ENCODE measurements around the gene SPNS3. TPM values are rescaled to one million over a fixed set of nuclear protein-coding genes. Genes with fewer than 3 reads are reported as not detected.

SPNS3 gene
- total and polyA plus RNA-seq, 4 donors, result 0.16 to 2.3 (median 0.24) TPM

GRCh38 chr17:4387137-4387536, 46.6 kb upstream of the SPNS3 start:
- H3K36me3 ChIP-seq (ENCODE audit: control insufficient read depth in 4 of 4, insufficient read depth in 3 of 4, low read depth in 1 of 4, low read length in 3 of 4), result no peaks in the 10 kb centered on the region
- 96% methylated on average over 5 of the region's 5 CpGs for WGBS
- no peak overlapping the region for H3K27ac ChIP-seq (ENCODE audit: low read depth in 1 of 2, low read length in 2 of 2)
- H3K9me3 ChIP-seq (ENCODE audit: control insufficient read depth in 4 of 4, low read length in 3 of 4), result no peaks in the 10 kb centered on the region
- no peak overlapping the region for H3K4me3 ChIP-seq (ENCODE audit: low read depth in 1 of 3, low read length in 3 of 3)
- no peak overlapping the region for H3K9ac ChIP-seq (ENCODE audit: low read depth in 1 of 2, low read length in 2 of 2)
- TF ChIP-seq HNF4G (IDR thresholded peaks at IDR 0.05) (no peak), FOXA1 (IDR thresholded peaks at IDR 0.05) (no peak), NR2F2 (IDR thresholded peaks at IDR 0.05) (no peak), EGR1 (IDR thresholded peaks at IDR 0.05; ENCODE audit: low read depth in 2 of 2) (no peak), YY1 (IDR thresholded peaks at IDR 0.05) (no peak), SP1 (IDR thresholded peaks at IDR 0.05) (no peak), RAD21 (IDR thresholded peaks at IDR 0.05) (no peak)
- TF ChIP-seq, protein P1, sequence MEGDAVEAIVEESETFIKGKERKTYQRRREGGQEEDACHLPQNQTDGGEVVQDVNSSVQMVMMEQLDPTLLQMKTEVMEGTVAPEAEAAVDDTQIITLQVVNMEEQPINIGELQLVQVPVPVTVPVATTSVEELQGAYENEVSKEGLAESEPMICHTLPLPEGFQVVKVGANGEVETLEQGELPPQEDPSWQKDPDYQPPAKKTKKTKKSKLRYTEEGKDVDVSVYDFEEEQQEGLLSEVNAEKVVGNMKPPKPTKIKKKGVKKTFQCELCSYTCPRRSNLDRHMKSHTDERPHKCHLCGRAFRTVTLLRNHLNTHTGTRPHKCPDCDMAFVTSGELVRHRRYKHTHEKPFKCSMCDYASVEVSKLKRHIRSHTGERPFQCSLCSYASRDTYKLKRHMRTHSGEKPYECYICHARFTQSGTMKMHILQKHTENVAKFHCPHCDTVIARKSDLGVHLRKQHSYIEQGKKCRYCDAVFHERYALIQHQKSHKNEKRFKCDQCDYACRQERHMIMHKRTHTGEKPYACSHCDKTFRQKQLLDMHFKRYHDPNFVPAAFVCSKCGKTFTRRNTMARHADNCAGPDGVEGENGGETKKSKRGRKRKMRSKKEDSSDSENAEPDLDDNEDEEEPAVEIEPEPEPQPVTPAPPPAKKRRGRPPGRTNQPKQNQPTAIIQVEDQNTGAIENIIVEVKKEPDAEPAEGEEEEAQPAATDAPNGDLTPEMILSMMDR (IDR thresholded peaks at IDR 0.05; ENCODE audit: low read depth, low read length, missing input control), result no peak
- H3K27me3 ChIP-seq (ENCODE audit: control insufficient read depth in 4 of 4, insufficient read depth in 4 of 4, low read length in 3 of 4), result no peaks in the 10 kb centered on the region
- peaks cover 0 to 4% (median 1%) of the 10 kb centered on the region in 4 donors for H3K4me1 ChIP-seq (ENCODE audit: control insufficient read depth in 4 of 4, insufficient read depth in 4 of 4, low read length in 3 of 4)
- DNase-seq (ENCODE audit: low spot score), result no peak

- DNase-seq (ENCODE audit: low spot score), result no peak
- Histone ChIP-seq H3K4me3 (ENCODE audit: low read depth in 1 of 3, low read length in 3 of 3) (no peak overlapping the region), H3K9ac (ENCODE audit: low read depth in 1 of 2, low read length in 2 of 2) (no peak overlapping the region), H3K4me1 (ENCODE audit: control insufficient read depth in 4 of 4, insufficient read depth in 4 of 4, low read length in 3 of 4) (peaks cover 0 to 4% (median 1%) of the 10 kb centered on the region in 4 donors), H3K27me3 (ENCODE audit: control insufficient read depth in 4 of 4, insufficient read depth in 4 of 4, low read length in 3 of 4) (no peaks in the 10 kb centered on the region), H3K27ac (ENCODE audit: low read depth in 1 of 2, low read length in 2 of 2) (no peak overlapping the region), H3K36me3 (ENCODE audit: control insufficient read depth in 4 of 4, insufficient read depth in 3 of 4, low read depth in 1 of 4, low read length in 3 of 4) (no peaks in the 10 kb centered on the region), H3K9me3 (ENCODE audit: control insufficient read depth in 4 of 4, low read length in 3 of 4) (no peaks in the 10 kb centered on the region)
- WGBS, result 92% methylated on average over 8 of the region's 8 CpGs
- TF ChIP-seq TAF1 (conservative IDR thresholded peaks at IDR 0.05) (no peak), FOXA2 (IDR thresholded peaks at IDR 0.05) (no peak), GABPA (IDR thresholded peaks at IDR 0.05 in 1 of 2, conservative IDR thresholded peaks at IDR 0.05 in 1 of 2) (no peak), JUND (IDR thresholded peaks at IDR 0.05) (no peak), RXRA (IDR thresholded peaks at IDR 0.05) (no peak), RAD21 (IDR thresholded peaks at IDR 0.05) (no peak), HNF4A (conservative IDR thresholded peaks at IDR 0.05) (no peak)
- TF ChIP-seq, protein P1 (IDR thresholded peaks at IDR 0.05; ENCODE audit: low read depth, low read length, missing input control), result no peak
Observed at GRCh38 chr17:4389079-4389478, 44.7 kb upstream of the SPNS3 start.

- no peak for DNase-seq (ENCODE audit: low spot score)
- H3K4me1 ChIP-seq (ENCODE audit: control insufficient read depth in 4 of 4, insufficient read depth in 4 of 4, low read length in 3 of 4), result peaks cover 0 to 4% (median 2%) of the 10 kb centered on the region in 4 donors
- no peak overlapping the region for H3K9ac ChIP-seq (ENCODE audit: low read depth in 1 of 2, low read length in 2 of 2)
- H3K36me3 ChIP-seq (ENCODE audit: control insufficient read depth in 4 of 4, insufficient read depth in 3 of 4, low read depth in 1 of 4, low read length in 3 of 4), result no peaks in the 10 kb centered on the region
- no peak overlapping the region for H3K27ac ChIP-seq (ENCODE audit: low read depth in 1 of 2, low read length in 2 of 2)
- no peaks in the 10 kb centered on the region for H3K27me3 ChIP-seq (ENCODE audit: control insufficient read depth in 4 of 4, insufficient read depth in 4 of 4, low read length in 3 of 4)
- H3K4me3 ChIP-seq (ENCODE audit: low read depth in 1 of 3, low read length in 3 of 3), result no peak overlapping the region
- H3K9me3 ChIP-seq (ENCODE audit: control insufficient read depth in 4 of 4, low read length in 3 of 4), result no peaks in the 10 kb centered on the region
- WGBS, result 86% methylated on average over 7 of the region's 7 CpGs
- TF ChIP-seq, protein P2, sequence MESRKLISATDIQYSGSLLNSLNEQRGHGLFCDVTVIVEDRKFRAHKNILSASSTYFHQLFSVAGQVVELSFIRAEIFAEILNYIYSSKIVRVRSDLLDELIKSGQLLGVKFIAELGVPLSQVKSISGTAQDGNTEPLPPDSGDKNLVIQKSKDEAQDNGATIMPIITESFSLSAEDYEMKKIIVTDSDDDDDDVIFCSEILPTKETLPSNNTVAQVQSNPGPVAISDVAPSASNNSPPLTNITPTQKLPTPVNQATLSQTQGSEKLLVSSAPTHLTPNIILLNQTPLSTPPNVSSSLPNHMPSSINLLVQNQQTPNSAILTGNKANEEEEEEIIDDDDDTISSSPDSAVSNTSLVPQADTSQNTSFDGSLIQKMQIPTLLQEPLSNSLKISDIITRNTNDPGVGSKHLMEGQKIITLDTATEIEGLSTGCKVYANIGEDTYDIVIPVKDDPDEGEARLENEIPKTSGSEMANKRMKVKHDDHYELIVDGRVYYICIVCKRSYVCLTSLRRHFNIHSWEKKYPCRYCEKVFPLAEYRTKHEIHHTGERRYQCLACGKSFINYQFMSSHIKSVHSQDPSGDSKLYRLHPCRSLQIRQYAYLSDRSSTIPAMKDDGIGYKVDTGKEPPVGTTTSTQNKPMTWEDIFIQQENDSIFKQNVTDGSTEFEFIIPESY (IDR thresholded peaks at IDR 0.05), result no peak
- TF ChIP-seq FOXA2 (IDR thresholded peaks at IDR 0.05), result no peak
- TF ChIP-seq, protein P3, sequence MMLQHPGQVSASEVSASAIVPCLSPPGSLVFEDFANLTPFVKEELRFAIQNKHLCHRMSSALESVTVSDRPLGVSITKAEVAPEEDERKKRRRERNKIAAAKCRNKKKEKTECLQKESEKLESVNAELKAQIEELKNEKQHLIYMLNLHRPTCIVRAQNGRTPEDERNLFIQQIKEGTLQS (IDR thresholded peaks at IDR 0.05), result no peak
- TF ChIP-seq, protein P1 (IDR thresholded peaks at IDR 0.05; ENCODE audit: low read depth, low read length, missing input control), result no peak
- TF ChIP-seq SP1 (IDR thresholded peaks at IDR 0.05), result no peak
Observed at GRCh38 chr17:4393806-4394205, 39.9 kb upstream of the SPNS3 start.

Measured in liver (tissue), 9 donors.